Measurements from ENCODE around the gene OGDH.
"Not testable (repeated sequence)": the region's sequence is repeated elsewhere in the genome, so short reads cannot be mapped to it uniquely, and the experiment has no call there.

OGDH gene

GRCh38 chr7:44703921-44704320 is 97.5 kb downstream of the OGDH start:
- DNase-seq (ENCODE audit: low read depth in 1 of 2, low spot score in 1 of 2), result no peak

GRCh38 chr7:44705434-44705833 is 99.0 kb downstream of the OGDH start:
- DNase-seq (ENCODE audit: low read depth in 1 of 2, low spot score in 1 of 2), result no peak

GRCh38 chr7:44706788-44707557 is 100.5 kb downstream of the OGDH start:
- no peak for DNase-seq (ENCODE audit: low read depth in 1 of 2, low spot score in 1 of 2)

GRCh38 chr7:44707558-44708230 is 101.3 kb downstream of the OGDH start:
- no peak for DNase-seq (ENCODE audit: low read depth in 1 of 2, low spot score in 1 of 2)

GRCh38 chr7:44709011-44709915 is 102.8 kb downstream of the OGDH start:
- no peak for DNase-seq (ENCODE audit: low read depth in 1 of 2, low spot score in 1 of 2)

GRCh38 chr7:44709945-44710596 is 103.6 kb downstream of the OGDH start:
- DNase-seq (ENCODE audit: low read depth in 1 of 2, low spot score in 1 of 2), result no peak

GRCh38 chr7:44711528-44711927 is 105.1 kb downstream of the OGDH start:
- no peak for DNase-seq (ENCODE audit: low read depth in 1 of 2, low spot score in 1 of 2)

- DNase-seq (ENCODE audit: low read depth in 1 of 2, low spot score in 1 of 2), result no peak
Observed at GRCh38 chr7:44712012-44712411, 105.6 kb downstream of the OGDH start.

- DNase-seq (ENCODE audit: low read depth in 1 of 2, low spot score in 1 of 2), result no peak
Observed at GRCh38 chr7:44713141-44713540, 106.7 kb downstream of the OGDH start.

GRCh38 chr7:44713680-44714335 is 107.4 kb downstream of the OGDH start:
- DNase-seq (ENCODE audit: low read depth in 1 of 2, low spot score in 1 of 2), result no peak

GRCh38 chr7:44716205-44716604 is 109.8 kb downstream of the OGDH start:
- no peak for DNase-seq (ENCODE audit: low read depth in 1 of 2, low spot score in 1 of 2)

GRCh38 chr7:44720301-44720700 is 113.9 kb downstream of the OGDH start:
- no peak for DNase-seq (ENCODE audit: low read depth in 1 of 2, low spot score in 1 of 2)

GRCh38 chr7:44724276-44724675 is 117.8 kb downstream of the OGDH start:
- no peak for DNase-seq (ENCODE audit: low read depth in 1 of 2, low spot score in 1 of 2)

GRCh38 chr7:44726250-44726649 is 119.8 kb downstream of the OGDH start:
- not testable (repeated sequence) for DNase-seq (ENCODE audit: low read depth in 1 of 2, low spot score in 1 of 2)

GRCh38 chr7:44727158-44727936 is 120.9 kb downstream of the OGDH start:
- no peak for DNase-seq (ENCODE audit: low read depth in 1 of 2, low spot score in 1 of 2)

- no peak for DNase-seq (ENCODE audit: low read depth in 1 of 2, low spot score in 1 of 2)
Observed at GRCh38 chr7:44727937-44728262, 121.5 kb downstream of the OGDH start.

- no peak for DNase-seq (ENCODE audit: low read depth in 1 of 2, low spot score in 1 of 2)
Observed at GRCh38 chr7:44729949-44730590, 123.6 kb downstream of the OGDH start.

- not testable (repeated sequence) for DNase-seq (ENCODE audit: low read depth in 1 of 2, low spot score in 1 of 2)
Observed at GRCh38 chr7:44732971-44733370, 126.5 kb downstream of the OGDH start.

GRCh38 chr7:44733708-44734481 is 127.5 kb downstream of the OGDH start:
- no peak for DNase-seq (ENCODE audit: low read depth in 1 of 2, low spot score in 1 of 2)
